Endothelial cell of umbilical vein (primary cell): ENCODE results near the gene CYP2A7. TPM values are rescaled to one million over a fixed set of nuclear protein-coding genes. Genes with fewer than 3 reads are reported as not detected.

Experiments used
- BruUV-seq: library from RNA; stranded (reverse); fragments of 400-500 nt; replicated peaks from 2 replicates; lab custom pipeline; 2021; lab: Mats Ljungman, UMichigan
- CTCF ChIA-PET: fragments of 300-600, 350-600 bp; sonication (Branson Sonifier 250); formaldehyde crosslinking; loops from one replicate; lab custom pipeline; 2021; ENCODE audit warnings: antibody characterized with exemption, inconsistent platforms; lab: Charles Lee
- POLR2A ChIA-PET: fragments of 300-600, 350-600 bp; sonication (Branson Sonifier 250); formaldehyde crosslinking; loops from one replicate; lab custom pipeline; 2021; ENCODE audit warnings: antibody characterized with exemption, inconsistent platforms; lab: Charles Lee
- DNase-seq: peaks from one replicate; pipeline ENCODE4 v3.0.0-alpha.2; 2011; ENCODE audit warnings: low read depth, low spot score
- FAIRE-seq: peaks from 2 replicates; lab custom pipeline; 2011; peaks lifted over from hg19 to GRCh38; lab: Jason Lieb, UNC
- H2AFZ ChIP-seq: 2 replicates; pipeline ENCODE4 v1.6.0; 2012; ENCODE audit warnings: low read depth, low read length, control low read depth, inconsistent platforms
- H3K27ac ChIP-seq: 2 replicates; pipeline ENCODE4 v1.5.1; 2011; ENCODE audit warnings: low read depth, mild to moderate bottlenecking, control low read depth, low read length, moderate library complexity; ENCODE audit not compliant: insufficient read depth
- H3K27me3 ChIP-seq, 2 experiments: 2 replicates each; pipeline versions ENCODE4 v1.6.0 to v1.6.1; 2011; ENCODE audit warnings: low read length in 2 of 2, mixed read lengths in 1 of 2; ENCODE audit not compliant: control insufficient read depth in 2 of 2, insufficient read depth in 2 of 2
- H3K36me3 ChIP-seq, 2 experiments: 2 replicates in 1 of 2; 3 replicates in 1 of 2; pipeline ENCODE4 v1.5.1; 2011; ENCODE audit warnings: low read length in 2 of 2, mild to moderate bottlenecking in 1 of 2, moderate library complexity in 1 of 2; ENCODE audit not compliant: control insufficient read depth in 2 of 2, insufficient read depth in 2 of 2; ENCODE audit errors: extremely low read depth in 1 of 2
- H3K4me1 ChIP-seq: 3 replicates; pipeline ENCODE4 v1.5.1; 2011; ENCODE audit warnings: mild to moderate bottlenecking, low read length; ENCODE audit not compliant: control insufficient read depth, insufficient read depth; ENCODE audit errors: extremely low read depth
- H3K4me2 ChIP-seq: 2 replicates; pipeline ENCODE4 v1.6.1; 2011; ENCODE audit warnings: low read length, control low read depth, mixed read lengths; ENCODE audit not compliant: insufficient read depth
- H3K4me3 ChIP-seq, 3 experiments: fragments of 200-600 bp in 1 of 3; sonication (generic), shearing (Covaris generic) in 1 of 3; replicated peaks in 1 of 3; 2 replicates each; pipeline ENCODE4 v1.5.1; 2011 to 2016; ENCODE audit warnings: control low read depth in 3 of 3, low read length in 3 of 3, mild to moderate bottlenecking in 2 of 3, inconsistent platforms in 1 of 3, low read depth in 1 of 3, moderate library complexity in 1 of 3; ENCODE audit not compliant: insufficient read depth in 1 of 3
- H3K79me2 ChIP-seq: 2 replicates; pipeline ENCODE4 v1.6.0; 2012; ENCODE audit warnings: low read length, inconsistent platforms; ENCODE audit not compliant: control insufficient read depth, insufficient read depth
- H3K9ac ChIP-seq: replicated peaks from 2 replicates; pipeline ENCODE3; 2011; ENCODE audit warnings: low read length, control low read depth; ENCODE audit not compliant: insufficient read depth; ENCODE audit errors: extremely low read depth
- H3K9me1 ChIP-seq: replicated peaks from 3 replicates; pipeline ENCODE4 v1.6.0; 2011; ENCODE audit warnings: mild to moderate bottlenecking, low read length; ENCODE audit not compliant: control insufficient read depth, insufficient read depth; ENCODE audit errors: extremely low read depth
- H3K9me3 ChIP-seq: replicated peaks from 2 replicates; pipeline ENCODE4 v1.5.1; 2012; ENCODE audit warnings: low read length, inconsistent platforms; ENCODE audit not compliant: control insufficient read depth, insufficient read depth
- H4K20me1 ChIP-seq: replicated peaks from 2 replicates; pipeline ENCODE3; 2011; ENCODE audit warnings: mild to moderate bottlenecking, low read length; ENCODE audit not compliant: control insufficient read depth, insufficient read depth; ENCODE audit errors: extremely low read depth
- EZH2 ChIP-seq: IDR thresholded peaks from 2 replicates; pipeline ENCODE4 v1.6.1; 2012; ENCODE audit warnings: borderline replicate concordance, low read depth, mild to moderate bottlenecking, moderate library complexity, low read length, inconsistent platforms; ENCODE audit not compliant: severe bottlenecking
- FOS ChIP-seq: IDR thresholded peaks from 2 replicates; pipeline ENCODE4 v1.6.1; 2011; ENCODE audit warnings: mild to moderate bottlenecking, low read length, moderate library complexity, borderline replicate concordance; ENCODE audit not compliant: insufficient read depth
- GATA2 ChIP-seq: IDR thresholded peaks from 2 replicates; pipeline ENCODE4 v1.7.0; 2011; ENCODE audit warnings: low read depth, mild to moderate bottlenecking, moderate library complexity, mixed read lengths, low read length; ENCODE audit not compliant: insufficient read length, insufficient read depth
- JUN ChIP-seq: IDR thresholded peaks from 2 replicates; pipeline ENCODE4 v1.6.1; 2011; ENCODE audit warnings: borderline replicate concordance, low read depth; ENCODE audit not compliant: insufficient read length, insufficient read depth
- MAX ChIP-seq: IDR thresholded peaks from 2 replicates; pipeline ENCODE4 v1.6.1; 2011; ENCODE audit not compliant: insufficient read depth, insufficient read length
- MYC ChIP-seq: IDR thresholded peaks from one replicate; pipeline ENCODE4 v1.6.1; 2011; ENCODE audit warnings: mild to moderate bottlenecking, low read depth, low read length
- POLR2A ChIP-seq: IDR thresholded peaks from 2 replicates; pipeline ENCODE4 v1.6.1; 2012; ENCODE audit warnings: low read depth, mild to moderate bottlenecking, control low read depth, low read length
- POLR2AphosphoS5 ChIP-seq: IDR thresholded peaks from 2 replicates; pipeline ENCODE4 v1.6.1; 2012; ENCODE audit warnings: low read depth, mild to moderate bottlenecking, control low read depth, low read length, moderate library complexity; ENCODE audit not compliant: insufficient read depth
- dilution Hi-C: fragments of 300-500 bp; cut with MboI; formaldehyde crosslinking; loops from one replicate; pipeline ENCODE4 v1.15.0; 2019; ENCODE audit warnings: low sequenced_read_pairs; ENCODE audit not compliant: extremely low pct_ligation_motif_present
- intact Hi-C: fragments of 100-400 bp; cut with micrococcal nuclease; formaldehyde crosslinking; loops from one replicate; pipeline ENCODE4 v1.10.0; 2022
- polyA plus RNA-seq, 4 experiments: library from polyadenylated mRNA; depleted of rRNA in 3 of 4; stranded (reverse) in 3 of 4; unstranded in 1 of 4; fragments of >200 nt; gene quantifications; 2 replicates each; pipeline versions ENCODE4 v1.2.1 to v1.2.3, GENCODE V29; 2011 to 2012; ENCODE audit warnings: missing spikeins in 1 of 4
- total RNA-seq: library from RNA; stranded (reverse); gene quantifications from 2 replicates; pipeline ENCODE4 v1.2.3, GENCODE V29; 2021
- TF ChIP-seq, protein P1 (sequence below), 2 donors: IDR thresholded peaks; 1 replicate in 1 of 2; 2 replicates in 1 of 2; pipeline ENCODE4 v1.5.1; 2011; ENCODE audit warnings: low read length in 2 of 2, mild to moderate bottlenecking in 2 of 2, moderate library complexity in 2 of 2, control low read depth in 1 of 2, inconsistent platforms in 1 of 2, low read depth in 1 of 2; ENCODE audit not compliant: insufficient read depth in 1 of 2; ENCODE audit errors: extremely low read depth in 1 of 2

Gene CYP2A7
- total and polyA plus RNA-seq, 2 donors (not counting 3 experiments of a cell fraction or from before 2014, with no cell fraction given): not detected

DNA sequence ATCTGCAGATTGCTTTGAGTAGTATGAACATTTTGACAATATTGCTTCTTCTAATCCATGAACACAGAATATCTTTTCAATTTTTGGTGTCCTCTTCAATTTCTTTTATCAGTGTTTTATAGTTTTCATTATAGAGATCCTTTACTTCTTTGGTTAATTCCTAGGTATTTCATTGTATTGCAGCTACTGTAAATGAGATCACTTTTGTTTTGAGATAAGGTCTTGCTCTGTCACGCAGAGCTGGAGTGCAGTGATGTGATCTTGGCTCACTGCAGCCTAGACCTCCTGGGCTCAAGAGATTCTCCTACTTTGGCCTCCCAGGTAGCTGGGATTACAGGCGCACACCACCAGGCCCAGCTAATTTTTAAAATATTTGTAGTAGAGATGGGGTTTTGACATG, 9.8 kb downstream of the CYP2A7 start:
- H4K20me1 ChIP-seq: no peaks in the 10 kb centered on the region
- DNase-seq (no peak), FAIRE-seq (no peak)
- intact Hi-C loops: no loop called here
- no peaks in the 10 kb centered on the region for H3K4me1 ChIP-seq
- no peak overlapping the region for H2AFZ ChIP-seq
- peaks cover 0 to 5% of the 10 kb centered on the region in 2 experiments for H3K27me3 ChIP-seq
- no peaks in the 10 kb centered on the region for H3K9me3 ChIP-seq
- BruUV-seq: no TSS peak
- ChIA-PET POLR2A (no interaction called here), CTCF (no interaction called here)
- no peak overlapping the region for H3K4me2 ChIP-seq
- H3K4me3 ChIP-seq: no peak overlapping the region
- H3K27ac ChIP-seq: no peak overlapping the region
- H3K9ac ChIP-seq: no peak overlapping the region
- TF ChIP-seq GATA2: no peak
- no peak for TF ChIP-seq EZH2
- no peak for TF ChIP-seq JUN
- TF ChIP-seq FOS: no peak
- TF ChIP-seq, protein P1, sequence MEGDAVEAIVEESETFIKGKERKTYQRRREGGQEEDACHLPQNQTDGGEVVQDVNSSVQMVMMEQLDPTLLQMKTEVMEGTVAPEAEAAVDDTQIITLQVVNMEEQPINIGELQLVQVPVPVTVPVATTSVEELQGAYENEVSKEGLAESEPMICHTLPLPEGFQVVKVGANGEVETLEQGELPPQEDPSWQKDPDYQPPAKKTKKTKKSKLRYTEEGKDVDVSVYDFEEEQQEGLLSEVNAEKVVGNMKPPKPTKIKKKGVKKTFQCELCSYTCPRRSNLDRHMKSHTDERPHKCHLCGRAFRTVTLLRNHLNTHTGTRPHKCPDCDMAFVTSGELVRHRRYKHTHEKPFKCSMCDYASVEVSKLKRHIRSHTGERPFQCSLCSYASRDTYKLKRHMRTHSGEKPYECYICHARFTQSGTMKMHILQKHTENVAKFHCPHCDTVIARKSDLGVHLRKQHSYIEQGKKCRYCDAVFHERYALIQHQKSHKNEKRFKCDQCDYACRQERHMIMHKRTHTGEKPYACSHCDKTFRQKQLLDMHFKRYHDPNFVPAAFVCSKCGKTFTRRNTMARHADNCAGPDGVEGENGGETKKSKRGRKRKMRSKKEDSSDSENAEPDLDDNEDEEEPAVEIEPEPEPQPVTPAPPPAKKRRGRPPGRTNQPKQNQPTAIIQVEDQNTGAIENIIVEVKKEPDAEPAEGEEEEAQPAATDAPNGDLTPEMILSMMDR (IDR thresholded peaks at IDR 0.05; ENCODE audit: extremely low read depth in 1 of 2, insufficient read depth in 1 of 2, low read depth in 1 of 2, low read length in 2 of 2): no peak
- TF ChIP-seq POLR2AphosphoS5: no peak
- TF ChIP-seq MAX: no peak
- TF ChIP-seq MYC: no peak
- TF ChIP-seq POLR2A: no peak
- H3K36me3 ChIP-seq: no peaks in the 10 kb centered on the region
- dilution Hi-C loops: no loop called here
- no peaks in the 10 kb centered on the region for H3K79me2 ChIP-seq
- H3K9me1 ChIP-seq: no peaks in the 10 kb centered on the region
